Measurements from ENCODE around the gene TMEM106C. TPM values are rescaled to one million over a fixed set of nuclear protein-coding genes. Genes with fewer than 3 reads are reported as not detected.
"Not testable (repeated sequence)": the region's sequence is repeated elsewhere in the genome, so short reads cannot be mapped to it uniquely, and the experiment has no call there.

Gene TMEM106C
- total and polyA plus RNA-seq, 9 of the 15 experiments (the other 6 are each of a cell fraction or from before 2014, with no cell fraction given), result 37.6 to 183 (median 57.2) TPM

DNA sequence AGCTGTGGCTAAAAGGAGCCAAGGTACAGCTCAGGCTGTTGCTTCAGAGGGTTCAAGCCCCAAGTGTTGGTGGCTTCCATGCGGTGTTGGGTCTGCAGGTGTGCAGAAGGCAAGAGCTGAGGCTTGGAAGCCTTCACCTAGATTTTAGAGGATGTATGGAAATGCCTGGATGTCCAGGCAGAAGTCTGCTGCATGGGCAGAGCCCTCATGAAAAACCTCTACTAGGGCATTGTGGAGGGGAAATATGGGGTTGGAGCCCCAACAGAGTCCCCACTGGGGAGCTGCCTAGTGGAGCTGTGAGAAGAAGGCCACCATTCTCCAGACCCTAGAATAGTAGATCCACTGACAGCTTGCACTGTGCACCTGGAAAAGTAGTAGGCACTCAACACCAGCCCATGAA lies 5.7 kb upstream of the TMEM106C start:
- H3K4me2 ChIP-seq (ENCODE audit: insufficient read depth, low read length); BruUV-seq (replicated peaks); in situ Hi-C loops (cut with MboI); CTCF ChIA-PET (ENCODE audit: low intra/inter-chr PET ratio); H3K79me2 ChIP-seq (ENCODE audit: control insufficient read depth, insufficient read depth, low read length); H3K27ac ChIP-seq (ENCODE audit: extremely low read depth, low read depth, low read length); H3K9me1 ChIP-seq (ENCODE audit: control insufficient read depth, insufficient read depth, low read length); H3K9ac ChIP-seq (ENCODE audit: insufficient read depth in 1 of 2, low read depth in 2 of 2, low read length in 2 of 2); H3K4me3 ChIP-seq; H2AFZ ChIP-seq (ENCODE audit: low read depth, low read length); H4K20me1 ChIP-seq (replicated peaks; ENCODE audit: control insufficient read depth, insufficient read depth, low read length); ATAC-seq; H3K9me3 ChIP-seq (replicated peaks; ENCODE audit: control insufficient read depth, insufficient read depth, low read depth, low read length); FAIRE-seq; H3K4me1 ChIP-seq (replicated peaks in 1 of 2; ENCODE audit: control insufficient read depth in 2 of 2, insufficient read depth in 2 of 2, low read length in 2 of 2); H3K36me3 ChIP-seq (ENCODE audit: control insufficient read depth, insufficient read depth, low read length); DNase-seq (ENCODE audit: extremely low read depth in 1 of 4, low spot score in 3 of 4); intact Hi-C loops (cut with micrococcal nuclease): not testable (repeated sequence)
- TF ChIP-seq ZNF280A (IDR thresholded peaks at IDR 0.05; ENCODE audit: low read depth, partially characterized antibody), result peak; percentile 45
- peak; percentile 44; the same call in 1 of the 2 replicates for TF ChIP-seq TRIM28 (IDR thresholded peaks at IDR 0.05)
- peak in 1 of 2 experiments; percentile 69; a peak in 1 of 3 replicates for TF ChIP-seq CBX3 (IDR thresholded peaks at IDR 0.05; ENCODE audit: borderline replicate concordance in 1 of 2, low read length in 2 of 2)
- peak; percentile 28 for TF ChIP-seq ZFP36 (IDR thresholded peaks at IDR 0.05; ENCODE audit: low read depth, low read length, partially characterized antibody)
- peak; percentile 73; the same call in 1 of the 2 replicates for TF ChIP-seq CBX5 (IDR thresholded peaks at IDR 0.05; ENCODE audit: borderline replicate concordance, low read depth)
- WGBS (ENCODE audit: insufficient coverage, low coverage, missing lambda C conversion rate), result 0% methylated on average over 1 of the region's 1 CpG
- POLR2A ChIA-PET, result interaction anchor here (1.2 kb wide), 1 partner anchor 11 kb away, joined by 3 read pairs; no protein-coding TSS in a partner anchor
- H3K27me3 ChIP-seq (ENCODE audit: control insufficient read depth in 2 of 2, insufficient read depth in 2 of 2, low read length in 2 of 2), result peaks cover 15 to 43% of the 10 kb centered on the region in 2 experiments
